Liver (tissue), 9 donors: Measurements from ENCODE around the gene TJP2. TPM values are rescaled to one million over a fixed set of nuclear protein-coding genes. Genes with fewer than 3 reads are reported as not detected.

Source experiments
- DNase-seq: peaks from one replicate; pipeline ENCODE4 v3.0.0-alpha.2; 2017; ENCODE audit warnings: low spot score
- H3K27ac ChIP-seq, 2 donors: one replicate each; pipeline ENCODE4 v1.7.0; 2013; ENCODE audit warnings: inconsistent platforms in 2 of 2, low read length in 2 of 2, control low read depth in 1 of 2, low read depth in 1 of 2, mild to moderate bottlenecking in 1 of 2
- H3K27me3 ChIP-seq, 4 donors: one replicate each; pipeline versions ENCODE4 v1.6.1 to v1.7.0; 2013; ENCODE audit warnings: low read length in 3 of 4, inconsistent platforms in 1 of 4, mild to moderate bottlenecking in 1 of 4, moderate library complexity in 1 of 4; ENCODE audit not compliant: control insufficient read depth in 4 of 4, insufficient read depth in 4 of 4
- H3K36me3 ChIP-seq, 4 donors: one replicate each; pipeline versions ENCODE4 v1.6.1 to v1.7.0; 2013; ENCODE audit warnings: low read length in 3 of 4, mild to moderate bottlenecking in 3 of 4, low read depth in 1 of 4, moderate library complexity in 1 of 4; ENCODE audit not compliant: control insufficient read depth in 4 of 4, insufficient read depth in 3 of 4
- H3K4me1 ChIP-seq, 4 donors: one replicate each; pipeline versions ENCODE4 v1.6.1 to v1.7.0; 2013; ENCODE audit warnings: low read length in 3 of 4, mild to moderate bottlenecking in 3 of 4, moderate library complexity in 1 of 4; ENCODE audit not compliant: control insufficient read depth in 4 of 4, insufficient read depth in 4 of 4
- H3K4me3 ChIP-seq, 3 donors: one replicate each; pipeline versions ENCODE4 v1.6.1 to v1.7.0; 2013; ENCODE audit warnings: low read length in 3 of 3, control low read depth in 1 of 3, low read depth in 1 of 3, mild to moderate bottlenecking in 1 of 3
- H3K9ac ChIP-seq, 2 donors: one replicate each; pipeline ENCODE4 v1.7.0; 2013; ENCODE audit warnings: low read length in 2 of 2, mild to moderate bottlenecking in 2 of 2, moderate library complexity in 2 of 2, control low read depth in 1 of 2, low read depth in 1 of 2
- H3K9me3 ChIP-seq, 4 donors: one replicate each; pipeline versions ENCODE4 v1.6.1 to v1.7.0; 2013; ENCODE audit warnings: low read length in 3 of 4; ENCODE audit not compliant: control insufficient read depth in 4 of 4
- ATF3 ChIP-seq: IDR thresholded peaks from 2 replicates; pipeline ENCODE4 v1.6.1; 2016; ENCODE audit warnings: antibody characterized with exemption
- EGR1 ChIP-seq, 2 donors: IDR thresholded peaks; 2 replicates each; pipeline ENCODE4 v1.6.1; 2016 to 2018; ENCODE audit warnings: antibody characterized with exemption in 2 of 2, low read depth in 2 of 2
- FOXA1 ChIP-seq: IDR thresholded peaks from 2 replicates; pipeline ENCODE4 v1.6.1; 2016; ENCODE audit warnings: antibody characterized with exemption
- FOXA2 ChIP-seq: IDR thresholded peaks from 2 replicates; pipeline ENCODE4 v1.6.1; 2016; ENCODE audit warnings: antibody characterized with exemption
- GABPA ChIP-seq, 2 donors: IDR thresholded peaks in 1 of 2; conservative IDR thresholded peaks in 1 of 2; 2 replicates each; pipeline ENCODE4 v1.6.1; 2016; ENCODE audit warnings: antibody characterized with exemption in 2 of 2, mild to moderate bottlenecking in 1 of 2, moderate library complexity in 1 of 2
- HNF4A ChIP-seq, 2 donors: conservative IDR thresholded peaks; 2 replicates each; pipeline ENCODE4 v1.6.1; 2016; ENCODE audit warnings: antibody characterized with exemption in 2 of 2, mild to moderate bottlenecking in 2 of 2
- HNF4G ChIP-seq: IDR thresholded peaks from 2 replicates; pipeline ENCODE4 v1.6.1; 2016; ENCODE audit warnings: antibody characterized with exemption
- JUND ChIP-seq, 2 donors: IDR thresholded peaks; 2 replicates each; pipeline ENCODE4 v1.6.1; 2016; ENCODE audit warnings: antibody characterized with exemption in 2 of 2
- NR2F2 ChIP-seq: IDR thresholded peaks from 2 replicates; pipeline ENCODE4 v1.6.1; 2016; ENCODE audit warnings: antibody characterized with exemption
- RAD21 ChIP-seq, 2 donors: IDR thresholded peaks; 2 replicates each; pipeline ENCODE4 v1.6.1; 2016; ENCODE audit warnings: antibody characterized with exemption in 2 of 2, mild to moderate bottlenecking in 2 of 2
- REST ChIP-seq: IDR thresholded peaks from 2 replicates; pipeline ENCODE4 v1.6.1; 2016; ENCODE audit warnings: antibody characterized with exemption, mild to moderate bottlenecking
- RXRA ChIP-seq, 2 donors: IDR thresholded peaks; 2 replicates each; pipeline ENCODE4 v1.6.1; 2017 to 2018; ENCODE audit warnings: antibody characterized with exemption in 2 of 2, mild to moderate bottlenecking in 1 of 2
- SP1 ChIP-seq: IDR thresholded peaks from 2 replicates; pipeline ENCODE4 v1.6.1; 2018; ENCODE audit warnings: antibody characterized with exemption, mild to moderate bottlenecking
- TAF1 ChIP-seq: conservative IDR thresholded peaks from 2 replicates; pipeline ENCODE4 v1.6.1; 2016; ENCODE audit warnings: antibody characterized with exemption, mild to moderate bottlenecking
- YY1 ChIP-seq: IDR thresholded peaks from 2 replicates; pipeline ENCODE4 v1.6.1; 2016; ENCODE audit warnings: antibody characterized with exemption, mild to moderate bottlenecking
- ZBTB33 ChIP-seq: IDR thresholded peaks from 2 replicates; pipeline ENCODE4 v1.6.1; 2016; ENCODE audit warnings: antibody characterized with exemption
- WGBS: extraction: QIAGEN DNeasy Blood & Tissue Kit; methylation state at CpG from one replicate; pipeline ENCODE4 v1.1.7; 2013; 5-methylcytosine and 5-hydroxymethylcytosine counted together
- polyA plus RNA-seq, 2 donors: library from polyadenylated mRNA; stranded (reverse) in 1 of 2; unstranded in 1 of 2; fragments of 200-250 nt in 1 of 2; fragments of >200 nt in 1 of 2; fragmentation: Nextera tagmentation in 1 of 2; extraction: Ambion mirVana in 1 of 2; gene quantifications; one replicate each; pipeline versions ENCODE4 v1.2.1 to v1.2.3, GENCODE V29; 2013 to 2015
- total RNA-seq, 2 donors: library from RNA; depleted of rRNA; stranded (reverse); fragments of >200 nt; gene quantifications; one replicate each; pipeline ENCODE4 v1.2.3, GENCODE V29; 2014
- TF ChIP-seq, protein P1 (sequence below): fragments of 150-350 bp; IDR thresholded peaks from 2 replicates; pipeline ENCODE4 v1.5.1; 2017; ENCODE audit warnings: improper control_type of control experiment, low read depth, low read length; ENCODE audit not compliant: missing input control
- TF ChIP-seq, protein P2 (sequence below): IDR thresholded peaks from 2 replicates; pipeline ENCODE4 v1.6.1; 2016; ENCODE audit warnings: antibody characterized with exemption
- donor health status: healthy.
- donor health status: healthy.
- donor health status: healthy.
- donor health status: healthy.
- donor health status: healthy.

The TJP2 gene
- total and polyA plus RNA-seq, 4 donors, result 23.2 to 74.0 (median 32.6) TPM

GRCh38 chr9:69223605-69224004 lies 49.5 kb downstream of the TJP2 start:
- TF ChIP-seq RXRA (IDR thresholded peaks at IDR 0.05), result no peak
- TF ChIP-seq RAD21 (IDR thresholded peaks at IDR 0.05), result peak; percentile 36 to 75
- TF ChIP-seq, protein P1, sequence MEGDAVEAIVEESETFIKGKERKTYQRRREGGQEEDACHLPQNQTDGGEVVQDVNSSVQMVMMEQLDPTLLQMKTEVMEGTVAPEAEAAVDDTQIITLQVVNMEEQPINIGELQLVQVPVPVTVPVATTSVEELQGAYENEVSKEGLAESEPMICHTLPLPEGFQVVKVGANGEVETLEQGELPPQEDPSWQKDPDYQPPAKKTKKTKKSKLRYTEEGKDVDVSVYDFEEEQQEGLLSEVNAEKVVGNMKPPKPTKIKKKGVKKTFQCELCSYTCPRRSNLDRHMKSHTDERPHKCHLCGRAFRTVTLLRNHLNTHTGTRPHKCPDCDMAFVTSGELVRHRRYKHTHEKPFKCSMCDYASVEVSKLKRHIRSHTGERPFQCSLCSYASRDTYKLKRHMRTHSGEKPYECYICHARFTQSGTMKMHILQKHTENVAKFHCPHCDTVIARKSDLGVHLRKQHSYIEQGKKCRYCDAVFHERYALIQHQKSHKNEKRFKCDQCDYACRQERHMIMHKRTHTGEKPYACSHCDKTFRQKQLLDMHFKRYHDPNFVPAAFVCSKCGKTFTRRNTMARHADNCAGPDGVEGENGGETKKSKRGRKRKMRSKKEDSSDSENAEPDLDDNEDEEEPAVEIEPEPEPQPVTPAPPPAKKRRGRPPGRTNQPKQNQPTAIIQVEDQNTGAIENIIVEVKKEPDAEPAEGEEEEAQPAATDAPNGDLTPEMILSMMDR, result peak; percentile 53
- no peak overlapping the region for H3K27ac ChIP-seq
- H3K36me3 ChIP-seq, result peaks cover 8 to 70% (median 52%) of the 10 kb centered on the region in 4 donors
- H3K9ac ChIP-seq, result no peak overlapping the region
- 87% methylated on average over 2 of the region's 2 CpGs for WGBS
- no peak for DNase-seq
- H3K27me3 ChIP-seq, result no peaks in the 10 kb centered on the region
- H3K4me3 ChIP-seq, result no peak overlapping the region
- H3K4me1 ChIP-seq, result no peaks in the 10 kb centered on the region
- no peaks in the 10 kb centered on the region for H3K9me3 ChIP-seq

DNA sequence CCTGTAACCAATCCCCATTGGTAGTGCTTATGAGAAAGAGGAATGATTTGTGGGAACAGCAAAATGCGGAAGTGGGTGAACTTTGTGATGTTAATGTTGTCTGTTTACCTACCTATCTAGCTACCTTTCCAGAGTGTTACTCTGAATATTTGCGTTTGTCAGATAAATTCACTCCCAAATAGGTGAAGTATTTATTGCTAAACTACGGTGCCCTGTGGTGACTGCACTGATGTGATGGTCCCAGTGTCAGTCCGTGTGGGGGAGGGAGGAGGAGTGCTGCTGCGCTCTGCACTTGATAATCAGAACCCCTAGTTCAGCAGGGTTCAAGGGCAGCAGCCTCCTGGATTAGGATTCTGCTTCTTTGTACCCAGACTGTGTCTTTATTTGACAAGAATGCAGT lies 55.3 kb downstream of the TJP2 start:
- WGBS, result 52% methylated on average over 5 of the region's 5 CpGs
- no peaks in the 10 kb centered on the region for H3K27me3 ChIP-seq
- TF ChIP-seq RXRA (IDR thresholded peaks at IDR 0.05) (peak; percentile 54 to 62), YY1 (peak; percentile 30), FOXA2 (peak; percentile 46), TAF1 (no peak), SP1 (peak; percentile 66), FOXA1 (no peak), EGR1 (IDR thresholded peaks at IDR 0.05; ENCODE audit: low read depth in 2 of 2) (no peak), HNF4A (conservative IDR thresholded peaks at IDR 0.05) (peak; percentile 56), RAD21 (IDR thresholded peaks at IDR 0.05) (no peak), ATF3 (no peak), HNF4G (peak; percentile 19), REST (no peak), ZBTB33 (no peak), GABPA (IDR thresholded peaks at IDR 0.05 in 1 of 2, conservative IDR thresholded peaks at IDR 0.05 in 1 of 2) (no peak), JUND (IDR thresholded peaks at IDR 0.05) (no peak), NR2F2 (no peak)
- TF ChIP-seq, protein P1, result no peak
- TF ChIP-seq, protein P2, sequence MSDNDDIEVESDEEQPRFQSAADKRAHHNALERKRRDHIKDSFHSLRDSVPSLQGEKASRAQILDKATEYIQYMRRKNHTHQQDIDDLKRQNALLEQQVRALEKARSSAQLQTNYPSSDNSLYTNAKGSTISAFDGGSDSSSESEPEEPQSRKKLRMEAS, result no peak
- no peak overlapping the region for H3K27ac ChIP-seq
- DNase-seq, result no peak
- H3K9me3 ChIP-seq, result no peaks in the 10 kb centered on the region
- H3K36me3 ChIP-seq, result peaks cover 9 to 93% (median 79%) of the 10 kb centered on the region in 4 donors
- no peak overlapping the region for H3K9ac ChIP-seq
- H3K4me1 ChIP-seq, result no peaks in the 10 kb centered on the region
- no peak overlapping the region for H3K4me3 ChIP-seq
